IMR-90 (cell line): ENCODE results near the gene TSC1. TPM values are rescaled to one million over a fixed set of nuclear protein-coding genes. Genes with fewer than 3 reads are reported as not detected.

Source experiments
- ATAC-seq: fragments of 200-7000 bp; cut with Tn5 transposase; 2 replicates; pipeline ENCODE4 v1.9.1; 2020; ENCODE audit warnings: low read depth, mild to moderate bottlenecking, moderate library complexity
- BruUV-seq: library from RNA; stranded (reverse); fragments of 400-500 nt; replicated peaks from 2 replicates; lab custom pipeline; 2021; lab: Mats Ljungman, UMichigan
- CTCF ChIA-PET: fragments of 300-600 bp; formaldehyde crosslinking; extraction: SDS; loops from one replicate; lab custom pipeline; 2021; ENCODE audit warnings: antibody characterized with exemption; lab: Yijun Ruan, JAX
- POLR2A ChIA-PET: fragments of 300-600 bp; sonication (Branson Sonifier 250); formaldehyde crosslinking; loops from one replicate; lab custom pipeline; 2022; ENCODE audit warnings: antibody characterized with exemption; ENCODE audit not compliant: unreplicated experiment; lab: Charles Lee
- DNase-seq: peaks from one replicate; pipeline ENCODE4 v3.0.0; 2013
- H2AFZ ChIP-seq: replicated peaks from 2 replicates; pipeline ENCODE3; 2013; ENCODE audit warnings: low read length, mild to moderate bottlenecking; ENCODE audit not compliant: poor library complexity
- H2AK5ac ChIP-seq: 2 replicates; pipeline ENCODE4 v1.6.1; 2013; ENCODE audit warnings: low read depth, low read length, inconsistent platforms
- H2AK9ac ChIP-seq: replicated peaks from 2 replicates; pipeline ENCODE3; 2013; ENCODE audit warnings: mild to moderate bottlenecking, low read depth, low read length, moderate library complexity; ENCODE audit not compliant: poor library complexity
- H2BK120ac ChIP-seq: 2 replicates; pipeline ENCODE4 v1.6.1; 2013; ENCODE audit warnings: low read depth, low read length, inconsistent platforms
- H2BK15ac ChIP-seq: 3 replicates; pipeline ENCODE4 v1.6.1; 2013; ENCODE audit warnings: low read depth, low read length, inconsistent platforms
- H2BK20ac ChIP-seq: 2 replicates; pipeline ENCODE4 v1.6.1; 2013; ENCODE audit warnings: low read depth, mild to moderate bottlenecking, inconsistent platforms, low read length, moderate library complexity
- H2BK5ac ChIP-seq: 2 replicates; pipeline ENCODE4 v1.6.1; 2013; ENCODE audit warnings: mild to moderate bottlenecking, low read depth, low read length, inconsistent platforms; ENCODE audit not compliant: poor library complexity, severe bottlenecking
- H3K14ac ChIP-seq: replicated peaks from 2 replicates; pipeline ENCODE4 v1.6.1; 2013; ENCODE audit warnings: low read depth, low read length, inconsistent platforms
- H3K18ac ChIP-seq: 2 replicates; pipeline ENCODE4 v1.6.1; 2013; ENCODE audit warnings: low read depth, low read length, control low read depth
- H3K23ac ChIP-seq: 2 replicates; pipeline ENCODE4 v1.6.1; 2013; ENCODE audit warnings: low read depth, low read length, inconsistent platforms
- H3K27ac ChIP-seq: 2 replicates; pipeline ENCODE4 v1.5.1; 2013; ENCODE audit warnings: mild to moderate bottlenecking, control low read depth, low read length; ENCODE audit not compliant: insufficient read depth
- H3K27me3 ChIP-seq: 2 replicates; pipeline ENCODE4 v1.6.1; 2013; ENCODE audit warnings: low read length; ENCODE audit not compliant: control insufficient read depth, insufficient read depth
- H3K36me3 ChIP-seq: 2 replicates; pipeline ENCODE4 v1.6.1; 2013; ENCODE audit warnings: low read length, mixed read lengths; ENCODE audit not compliant: control insufficient read depth, insufficient read depth
- H3K4ac ChIP-seq: 2 replicates; pipeline ENCODE4 v1.6.1; 2013; ENCODE audit warnings: low read depth, low read length, inconsistent platforms
- H3K4me1 ChIP-seq: 2 replicates; pipeline ENCODE4 v1.6.1; 2013; ENCODE audit warnings: low read length, mixed read lengths; ENCODE audit not compliant: control insufficient read depth, insufficient read depth
- H3K4me2 ChIP-seq: 2 replicates; pipeline ENCODE4 v1.6.1; 2013; ENCODE audit warnings: low read depth, mild to moderate bottlenecking, control low read depth, low read length, moderate library complexity
- H3K4me3 ChIP-seq: 2 replicates; pipeline ENCODE4 v1.5.1; 2013; ENCODE audit warnings: low read depth, mild to moderate bottlenecking, control low read depth, low read length, moderate library complexity; ENCODE audit not compliant: insufficient read depth
- H3K56ac ChIP-seq: 2 replicates; pipeline ENCODE4 v1.6.1; 2013; ENCODE audit warnings: low read length, inconsistent platforms; ENCODE audit not compliant: insufficient read depth; ENCODE audit errors: extremely low read depth
- H3K79me1 ChIP-seq, 2 experiments: 2 replicates each; pipeline ENCODE4 v1.6.1; 2013; ENCODE audit warnings: low read length in 2 of 2, inconsistent platforms in 1 of 2, low read depth in 1 of 2
- H3K9ac ChIP-seq: 2 replicates; pipeline ENCODE4 v1.6.1; 2013; ENCODE audit warnings: low read depth, low read length, control low read depth
- H3K9me1 ChIP-seq: 2 replicates; pipeline ENCODE4 v1.6.1; 2013; ENCODE audit warnings: low read length, inconsistent platforms; ENCODE audit not compliant: insufficient read depth
- H3K9me3 ChIP-seq: 2 replicates; pipeline ENCODE4 v1.6.1; 2013; ENCODE audit warnings: low read length; ENCODE audit not compliant: control insufficient read depth, insufficient read depth
- H4K20me1 ChIP-seq: 2 replicates; pipeline ENCODE4 v1.6.1; 2013; ENCODE audit warnings: low read length, inconsistent platforms; ENCODE audit not compliant: insufficient read depth
- H4K5ac ChIP-seq: 2 replicates; pipeline ENCODE4 v1.6.1; 2013; ENCODE audit warnings: mild to moderate bottlenecking, low read depth, low read length, control low read depth
- H4K8ac ChIP-seq, 2 experiments: 2 replicates each; pipeline ENCODE4 v1.6.1; 2013; ENCODE audit warnings: low read depth in 2 of 2, low read length in 2 of 2, control low read depth in 1 of 2, inconsistent platforms in 1 of 2
- H4K91ac ChIP-seq: 2 replicates; pipeline ENCODE4 v1.6.1; 2013; ENCODE audit warnings: low read depth, low read length, inconsistent platforms; ENCODE audit not compliant: insufficient read depth
- BHLHE40 ChIP-seq: fragments of 150-350 bp; IDR thresholded peaks from 2 replicates; pipeline ENCODE4 v1.6.1; 2016; ENCODE audit warnings: mild to moderate bottlenecking, low read depth, low read length
- FOS ChIP-seq: fragments of 150-350 bp; IDR thresholded peaks from 2 replicates; pipeline ENCODE4 v1.6.1; 2016; ENCODE audit warnings: low read depth, low read length
- MXI1 ChIP-seq: IDR thresholded peaks from 2 replicates; pipeline ENCODE4 v1.6.1; 2012; ENCODE audit warnings: low read depth, mild to moderate bottlenecking, low read length, moderate library complexity, borderline replicate concordance
- RCOR1 ChIP-seq: IDR thresholded peaks from 2 replicates; pipeline ENCODE4 v1.6.1; 2012; ENCODE audit warnings: mild to moderate bottlenecking, low read length, improper control_type of control experiment; ENCODE audit not compliant: insufficient replicate concordance
- RFX5 ChIP-seq: IDR thresholded peaks from 2 replicates; pipeline ENCODE4 v1.8.0; 2012; ENCODE audit warnings: low read depth, mild to moderate bottlenecking, low read length, moderate library complexity
- USF2 ChIP-seq: fragments of 150-350 bp; IDR thresholded peaks from 2 replicates; pipeline ENCODE4 v1.6.1; 2017; ENCODE audit warnings: mild to moderate bottlenecking, antibody characterized with exemption, low read length, low read depth
- whole genome bisulfite sequencing, 2 experiments: methylation state at CpG; one replicate each; pipeline versions ENCODE4 v1.1.5 to v1.1.7; 2013; ENCODE audit warnings: missing lambda C conversion rate in 2 of 2; ENCODE audit not compliant: insufficient read length in 1 of 2; ENCODE audit errors: extremely low coverage in 2 of 2; 5-methylcytosine and 5-hydroxymethylcytosine counted together
- dilution Hi-C: fragments of 300-500 bp; cut with HindIII; formaldehyde crosslinking; loops from one replicate; pipeline ENCODE4 v1.14.3; 2018; ENCODE audit warnings: low sequenced_read_pairs; ENCODE audit not compliant: unreplicated experiment
- in situ Hi-C: fragments of 300-500 bp; cut with MboI; formaldehyde crosslinking; loops from 3 replicates; pipeline ENCODE4 v1.14.3; 2019; ENCODE audit warnings: low sequenced_read_pairs, inconsistent platforms, mixed read lengths
- intact Hi-C: fragments of 100-400 bp; cut with micrococcal nuclease; formaldehyde crosslinking; loops from 2 replicates; pipeline ENCODE4 v1.10.0; 2022
- polyA plus RNA-seq, 3 experiments: library from polyadenylated mRNA; depleted of rRNA; stranded (reverse); fragments of >200 nt; gene quantifications; 2 replicates each; pipeline ENCODE4 v1.2.3, GENCODE V29; 2012; ENCODE audit warnings: low replicate concordance in 1 of 3
- total RNA-seq: library from RNA; depleted of rRNA; stranded (reverse); fragments of >200 nt; gene quantifications from 2 replicates; pipeline ENCODE4 v1.2.3, GENCODE V29; 2012

The TSC1 gene
- total and polyA plus RNA-seq, 2 of the 4 experiments (the other 2 are of a cell fraction): 25.7 to 56.3 TPM

- ChIA-PET CTCF (no interaction called here), POLR2A (no interaction called here)
- in situ Hi-C loops (no loop called here), dilution Hi-C loops (no loop called here), intact Hi-C loops (no loop called here)
- WGBS, 2 experiments: 33% methylated on average over 1 of the region's 2 CpGs; no CpG with 5 or more reads in 1 of the 2 experiments
- ATAC-seq (no peak), DNase-seq (no peak)
- Histone ChIP-seq H4K20me1 (no peaks in the 10 kb centered on the region), H2BK15ac (no peak overlapping the region), H3K4me1 (no peaks in the 10 kb centered on the region), H3K23ac (no peak overlapping the region), H4K91ac (no peak overlapping the region), H3K18ac (no peak overlapping the region), H2AK9ac (no peak overlapping the region), H4K8ac (no peak overlapping the region), H3K9me3 (peaks cover 10% of the 10 kb centered on the region), H2AK5ac (no peak overlapping the region), H2BK120ac (no peak overlapping the region), H4K5ac (no peak overlapping the region), H2AFZ (no peak overlapping the region), H3K36me3 (no peaks in the 10 kb centered on the region), H2BK20ac (no peak overlapping the region), H3K14ac (no peak overlapping the region), H3K9ac (no peak overlapping the region), H3K4ac (no peak overlapping the region), H3K79me1 (no peaks in the 10 kb centered on the region), H3K56ac (no peak overlapping the region), H3K4me3 (no peak overlapping the region), H3K9me1 (no peaks in the 10 kb centered on the region), H3K27me3 (peaks cover 5% of the 10 kb centered on the region; the same call in 1 of the 2 replicates), H2BK5ac (no peak overlapping the region), H3K27ac (no peak overlapping the region), H3K4me2 (no peak overlapping the region)
- BruUV-seq: no TSS peak
- TF ChIP-seq RFX5 (no peak), MXI1 (no peak), BHLHE40 (no peak), USF2 (no peak), FOS (no peak), RCOR1 (no peak)
Observed at GRCh38 chr9:132955768-132956167, 11.4 kb upstream of the TSC1 start.
